MCF 10A (cell line): Measurements from ENCODE around the gene VPS26B. TPM values are rescaled to one million over a fixed set of nuclear protein-coding genes. Genes with fewer than 3 reads are reported as not detected.

ENCODE experiments used
- BruUV-seq: library from RNA; stranded (reverse); fragments of 400-500 nt; replicated peaks from 2 replicates; lab custom pipeline; 2021; lab: Mats Ljungman, UMichigan
- CTCF ChIA-PET: fragments of 300-600 bp; sonication (Branson Sonifier 250); formaldehyde crosslinking; extraction: SDS; loops from one replicate; lab custom pipeline; 2021; ENCODE audit warnings: antibody characterized with exemption, inconsistent platforms; lab: Yijun Ruan, JAX
- POLR2A ChIA-PET: fragments of 300-600, 350-650 bp; sonication (Branson Sonifier 250); formaldehyde crosslinking; extraction: SDS; loops from one replicate; lab custom pipeline; 2020; ENCODE audit warnings: antibody characterized with exemption, inconsistent platforms; lab: Yijun Ruan, JAX
- DNase-seq: peaks from one replicate; pipeline ENCODE4 v3.0.0-alpha.2; 2018; ENCODE audit not compliant: unreplicated experiment
- H3K27ac Mint-ChIP-seq: one replicate; pipeline ENCODE4 v1.8.0; 2022; ENCODE audit warnings: mild to moderate bottlenecking, low read depth, mixed read lengths; ENCODE audit not compliant: unreplicated experiment
- H3K27me3 Mint-ChIP-seq: one replicate; pipeline ENCODE4 v1.8.0; 2022; ENCODE audit warnings: mixed read lengths; ENCODE audit not compliant: insufficient read depth, unreplicated experiment
- H3K36me3 Mint-ChIP-seq: one replicate; pipeline ENCODE4 v1.8.0; 2022; ENCODE audit warnings: mild to moderate bottlenecking, moderate library complexity, mixed read lengths; ENCODE audit not compliant: insufficient read depth, unreplicated experiment
- H3K4me1 Mint-ChIP-seq: one replicate; pipeline ENCODE4 v1.8.0; 2022; ENCODE audit warnings: mixed read lengths; ENCODE audit not compliant: insufficient read depth, unreplicated experiment
- H3K4me3 Mint-ChIP-seq: one replicate; pipeline ENCODE4 v1.8.0; 2022; ENCODE audit warnings: mild to moderate bottlenecking, moderate library complexity, mixed read lengths; ENCODE audit not compliant: unreplicated experiment
- H3K9me3 Mint-ChIP-seq: one replicate; pipeline ENCODE4 v1.8.0; 2022; ENCODE audit warnings: mixed read lengths; ENCODE audit not compliant: unreplicated experiment
- CTCF ChIP-seq: fragments of 200-600 bp; IDR thresholded peaks from one replicate; pipeline ENCODE4 v1.8.0; 2022; ENCODE audit warnings: antibody characterized with exemption, mild to moderate bottlenecking; ENCODE audit not compliant: unreplicated experiment
- intact Hi-C: fragments of 100-400 bp; cut with micrococcal nuclease; formaldehyde crosslinking; loops from 2 replicates; pipeline ENCODE4 v1.14.1; 2022
- total RNA-seq: library from RNA; stranded (reverse); gene quantifications from 2 replicates; pipeline ENCODE4 v1.2.3, GENCODE V29; 2022

VPS26B gene
- total RNA-seq, 1 experiment from 2014 or later = 45.2 TPM

- peaks cover 64% of the 10 kb centered on the region for H3K36me3 Mint-ChIP-seq
Observed at GRCh38 chr11:134200688-134201087, 23.8 kb upstream of the VPS26B start.

GRCh38 chr11:134202661-134203060 lies 21.8 kb upstream of the VPS26B start:
- Mint-ChIP-seq H3K36me3 (peaks cover 62% of the 10 kb centered on the region), H3K4me3 (no peak overlapping the region), H3K27ac (no peak overlapping the region), H3K9me3 (no peaks in the 10 kb centered on the region), H3K4me1 (no peaks in the 10 kb centered on the region), H3K27me3 (no peaks in the 10 kb centered on the region)
- ChIA-PET POLR2A (no interaction called here), CTCF (no interaction called here)
- no TSS peak for BruUV-seq
- no peak for DNase-seq
- TF ChIP-seq CTCF = no peak
- intact Hi-C loops = no loop called here

More at GRCh38 chr11:134200688-134201087, 23.8 kb upstream of the VPS26B start:
- ChIA-PET CTCF (interaction anchor here (0.6 kb wide), 1 partner anchor 150 kb away, joined by 5 read pairs; no protein-coding TSS in a partner anchor), POLR2A (interaction anchor here (1.3 kb wide), 1 partner anchor 9 kb away, joined by 4 read pairs; no protein-coding TSS in a partner anchor)
- no TSS peak for BruUV-seq
- no peaks in the 10 kb centered on the region for H3K27me3 Mint-ChIP-seq
- no peak overlapping the region for H3K27ac Mint-ChIP-seq
- no peak for DNase-seq
- H3K4me3 Mint-ChIP-seq = no peak overlapping the region
- TF ChIP-seq CTCF = no peak
- H3K9me3 Mint-ChIP-seq = no peaks in the 10 kb centered on the region
- no peaks in the 10 kb centered on the region for H3K4me1 Mint-ChIP-seq
- intact Hi-C loops = no loop called here

- Mint-ChIP-seq H3K27ac (no peak overlapping the region), H3K9me3 (no peaks in the 10 kb centered on the region), H3K4me3 (no peak overlapping the region), H3K4me1 (peaks cover 3% of the 10 kb centered on the region), H3K36me3 (peaks cover 79% of the 10 kb centered on the region), H3K27me3 (no peaks in the 10 kb centered on the region)
- intact Hi-C loops = no loop called here
- POLR2A ChIA-PET = interaction anchor here (1.0 kb wide), 1 partner anchor 19 kb away, joined by 4 read pairs; the partner anchor contains the start of gene VPS26B
- CTCF ChIA-PET = interaction anchor here (0.7 to 0.9 kb wide), 2 partner anchors 38 to 296 kb away, joined by 3 to 8 read pairs; no protein-coding TSS in a partner anchor
- TF ChIP-seq CTCF = no peak
- DNase-seq = no peak
- no TSS peak for BruUV-seq
Observed at GRCh38 chr11:134205729-134206128, 18.7 kb upstream of the VPS26B start.

- no peaks in the 10 kb centered on the region for H3K9me3 Mint-ChIP-seq
- no peak overlapping the region for H3K27ac Mint-ChIP-seq
- POLR2A ChIA-PET = interaction anchor here (1.0 kb wide), 1 partner anchor 19 kb away, joined by 4 read pairs; the partner anchor contains the start of gene VPS26B
- peaks cover 5% of the 10 kb centered on the region for H3K4me1 Mint-ChIP-seq
- no peaks in the 10 kb centered on the region for H3K27me3 Mint-ChIP-seq
- TF ChIP-seq CTCF = no peak
- H3K36me3 Mint-ChIP-seq = peaks cover 78% of the 10 kb centered on the region
- intact Hi-C loops = no loop called here
- DNase-seq = no peak
- CTCF ChIA-PET = interaction anchor here (0.9 to 1.6 kb wide), 2 partner anchors 12 to 38 kb away, joined by 5 to 8 read pairs; no protein-coding TSS in a partner anchor
- BruUV-seq = no TSS peak
- no peak overlapping the region for H3K4me3 Mint-ChIP-seq
Observed at GRCh38 chr11:134206185-134206584, 18.3 kb upstream of the VPS26B start.
